ENCODE results near the gene SEC61A1.

SEC61A1 gene

GRCh38 chr3:128112357-128112968 is 60.2 kb downstream of the SEC61A1 start:
- DNase-seq (ENCODE audit: low read depth in 3 of 3, low spot score in 1 of 3): no peak

GRCh38 chr3:128113817-128114794 is 61.9 kb downstream of the SEC61A1 start:
- no peak for DNase-seq (ENCODE audit: low read depth in 3 of 3, low spot score in 1 of 3)

All from stimulated activated CD4-positive, alpha-beta T cell treated with anti-CD3 and anti-CD28 coated beads, TNF-alpha, amount 100 ng/mL, for 1 hour (primary cell).